Transverse colon (tissue), 4 donors: ENCODE measurements around the gene OSCP1.

Experiments used
- CTCF ChIP-seq, 5 experiments: fragments of 200-600 bp in 3 of 5; fragments of 450-650 bp in 2 of 5; sonication (generic) in 3 of 5; IDR thresholded peaks; 1 replicate in 2 of 5; 2 replicates in 3 of 5; pipeline ENCODE4 v1.5.1; 2016 to 2017; ENCODE audit warnings: antibody characterized with exemption in 5 of 5, inconsistent platforms in 3 of 5, mild to moderate bottlenecking in 2 of 5, moderate library complexity in 1 of 5
- POLR2AphosphoS5 ChIP-seq, 3 donors: sonication (generic); formaldehyde crosslinking; IDR thresholded peaks; one replicate each; pipeline ENCODE4 v1.6.1; 2016; ENCODE audit warnings: antibody characterized with exemption in 3 of 3

GRCh38 chr1:36411674-36412648 is 38.3 kb downstream of the OSCP1 start:
- no peak for TF ChIP-seq CTCF (IDR thresholded peaks at IDR 0.05)
- TF ChIP-seq POLR2AphosphoS5 (IDR thresholded peaks at IDR 0.05), result no peak
